Medulla oblongata (tissue), 1 donor: Measurements from ENCODE around the gene DFFB.

Experiments used
- DNase-seq: peaks from one replicate; pipeline ENCODE4 v3.0.0-alpha.2; 2015; ENCODE audit errors: extremely low spot score

The DFFB gene

DNA sequence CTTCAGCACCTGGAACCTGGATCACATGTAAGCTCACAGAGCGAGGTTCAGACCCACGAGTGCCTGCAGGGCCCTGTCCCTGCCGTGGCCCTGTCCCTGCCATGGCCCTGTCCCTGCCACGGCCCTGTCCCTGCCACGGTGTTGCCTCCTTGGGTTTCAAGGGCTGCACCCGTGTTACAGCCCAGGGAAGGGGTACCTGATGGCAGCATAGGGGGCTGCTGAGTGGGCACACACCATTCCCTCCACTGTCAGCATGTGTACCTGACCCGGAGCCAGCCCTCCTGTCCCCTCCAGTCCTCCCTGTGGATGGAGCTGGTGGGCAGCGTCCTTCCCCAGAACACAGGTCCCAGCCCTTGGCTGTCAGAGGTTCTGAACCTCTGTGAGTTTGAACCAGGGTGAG, 15.3 kb downstream of the DFFB start:
- DNase-seq, result no peak

- DNase-seq, result no peak
Measured at GRCh38 chr1:3874736-3875135, 17.5 kb downstream of the DFFB start.

GRCh38 chr1:3876716-3877115, 19.4 kb downstream of the DFFB start:
- DNase-seq, result no peak

DNA sequence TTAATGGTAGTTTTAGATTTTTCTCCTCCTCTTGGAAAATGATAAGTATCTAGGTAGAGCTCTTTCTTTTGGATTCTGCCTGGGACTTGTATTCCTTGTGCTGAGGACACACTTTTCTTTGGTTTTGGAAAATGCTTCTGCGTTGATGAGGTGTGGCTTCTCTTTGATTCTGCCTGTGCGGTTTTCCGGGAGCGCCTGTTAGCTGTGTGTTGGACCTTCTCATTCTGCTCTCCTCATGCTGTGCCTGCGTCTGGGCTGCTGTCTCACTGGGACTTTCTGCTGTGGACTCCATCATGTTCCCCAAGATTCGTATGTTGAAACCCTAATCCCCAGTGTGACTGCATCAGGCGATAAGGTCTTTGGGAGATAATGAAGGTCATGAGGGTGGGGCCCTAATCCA, 21.8 kb downstream of the DFFB start:
- no peak for DNase-seq

- no peak for DNase-seq
Measured at GRCh38 chr1:3879787-3880428, 22.6 kb downstream of the DFFB start.

- no peak for DNase-seq
Measured at GRCh38 chr1:3880429-3881192, 23.3 kb downstream of the DFFB start.

GRCh38 chr1:3881193-3881480, 23.9 kb downstream of the DFFB start:
- DNase-seq, result no peak

DNA sequence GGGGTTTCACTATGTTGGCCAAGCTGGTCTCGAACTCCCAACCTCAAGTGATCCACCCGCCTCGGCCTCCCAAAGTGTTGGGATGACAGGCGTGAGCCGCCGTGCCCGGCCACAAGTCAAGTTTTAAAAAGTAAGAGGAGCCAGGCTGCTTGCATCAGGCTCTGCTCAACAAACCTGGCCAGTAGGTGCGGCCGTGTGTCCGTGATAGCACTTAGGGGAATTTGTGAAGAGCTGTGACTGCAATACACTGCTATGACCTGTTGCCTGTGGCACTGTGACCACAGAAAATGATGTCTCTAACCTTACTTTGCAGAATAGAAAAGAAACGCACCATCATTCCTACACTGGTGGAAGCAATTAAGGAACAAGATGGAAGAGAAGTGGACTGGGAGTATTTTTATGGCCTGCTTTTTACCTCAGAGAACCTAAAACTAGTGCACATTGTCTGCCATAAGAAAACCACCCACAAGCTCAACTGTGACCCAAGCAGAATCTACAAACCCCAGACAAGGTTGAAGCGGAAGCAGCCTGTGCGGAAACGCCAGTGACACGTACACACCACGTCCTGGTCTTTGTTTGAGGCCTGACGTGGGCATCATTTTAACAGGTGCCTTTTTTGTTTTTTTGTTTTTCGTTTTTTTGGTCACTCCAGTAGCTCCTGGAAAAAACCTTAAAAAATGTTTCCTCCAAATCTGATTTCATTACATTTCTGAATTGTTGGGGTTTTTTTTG, 26.1 kb downstream of the DFFB start:
- DNase-seq, result no peak

- DNase-seq, result no peak
Measured at GRCh38 chr1:3884966-3885365, 27.7 kb downstream of the DFFB start.

DNA sequence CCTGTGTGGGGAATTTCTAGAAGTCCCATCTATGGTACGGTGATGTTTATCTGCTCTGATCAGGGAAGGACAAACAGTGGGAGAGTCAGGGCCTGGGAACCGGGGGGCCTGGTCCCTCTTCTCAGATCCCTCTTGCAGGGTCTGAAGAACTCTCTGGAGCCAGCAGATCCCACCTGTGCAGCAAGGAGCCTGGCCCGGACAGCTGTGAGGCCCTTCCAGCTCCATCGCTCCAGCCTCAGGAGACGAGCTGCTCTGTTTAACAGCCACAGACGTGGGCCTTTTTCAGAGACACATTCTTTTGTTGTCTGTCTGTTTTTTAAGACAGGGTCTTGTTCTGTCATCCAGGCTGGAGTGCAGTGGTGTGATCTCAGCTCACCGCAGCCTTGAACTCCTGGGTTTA, 28.3 kb downstream of the DFFB start:
- no peak for DNase-seq

- DNase-seq, result no peak
Measured at GRCh38 chr1:3886106-3886670, 28.9 kb downstream of the DFFB start.

GRCh38 chr1:3886691-3887090, 29.4 kb downstream of the DFFB start:
- DNase-seq, result no peak

GRCh38 chr1:3888301-3888700, 31.0 kb downstream of the DFFB start:
- no peak for DNase-seq

DNA sequence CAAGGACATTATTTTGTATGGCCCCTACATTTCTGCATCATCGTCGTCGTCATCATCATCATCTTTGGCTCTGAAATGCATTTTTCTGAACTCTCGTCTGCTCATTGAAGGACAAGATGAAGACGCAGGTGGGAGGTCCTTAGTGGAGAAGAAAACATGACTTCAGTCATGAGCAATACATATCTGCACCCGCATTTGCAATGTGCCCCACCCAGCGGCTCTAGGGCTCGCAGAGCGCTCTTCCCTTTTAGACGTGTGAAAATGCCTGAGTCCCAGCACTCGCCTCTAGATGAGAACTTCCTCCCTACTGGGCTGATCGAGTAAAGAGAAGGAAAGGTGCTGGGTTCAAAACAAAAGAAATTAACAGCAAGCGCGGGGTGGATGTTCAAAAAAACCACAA, 32.7 kb downstream of the DFFB start:
- no peak for DNase-seq

DNA sequence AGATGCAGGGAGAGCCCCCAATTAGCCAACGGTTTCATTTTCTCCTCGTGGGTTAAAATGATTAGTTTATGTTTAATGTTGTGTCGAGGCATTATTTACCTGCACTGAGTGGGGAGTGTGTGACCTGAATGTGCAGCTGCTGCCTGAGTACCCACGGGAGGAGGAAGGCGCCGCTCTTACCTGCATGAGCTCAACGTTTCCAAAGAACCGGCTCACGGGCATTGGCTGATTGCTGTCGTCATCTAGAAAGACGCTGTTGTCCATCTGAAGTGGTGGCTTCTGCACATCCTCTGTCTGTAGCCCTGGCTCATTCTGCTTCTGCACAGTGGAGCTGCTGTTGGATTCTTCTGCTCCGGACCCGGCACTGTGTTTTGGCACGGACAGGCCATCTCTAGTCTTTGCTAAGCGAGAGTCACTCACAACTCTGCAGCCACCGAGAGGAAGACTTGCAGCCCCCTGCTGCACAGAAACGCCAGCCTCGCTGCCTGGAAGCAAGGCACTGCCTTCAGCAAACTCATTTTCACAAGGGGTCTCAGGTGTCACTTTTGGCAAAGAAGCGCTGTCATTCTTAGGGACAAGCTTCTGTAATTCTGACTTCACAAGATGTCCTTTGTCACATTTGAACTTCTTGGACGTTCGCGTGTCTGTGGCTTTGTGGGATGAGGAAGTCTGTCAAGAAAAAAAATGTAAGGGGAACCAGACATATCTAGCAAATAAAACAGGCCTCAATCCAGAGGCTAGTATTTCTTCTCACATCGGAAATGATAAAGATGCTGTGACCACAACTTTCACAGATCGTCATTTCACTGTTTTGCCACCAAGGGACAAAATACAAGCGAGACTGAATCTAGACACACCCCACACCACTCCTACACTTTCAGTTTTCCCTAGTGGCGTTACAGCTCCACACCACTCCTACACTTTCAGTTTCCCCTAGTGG, 33.4 kb downstream of the DFFB start:
- peak; percentile 57 for DNase-seq

- no peak for DNase-seq
Measured at GRCh38 chr1:3891329-3891865, 34.1 kb downstream of the DFFB start.

DNA sequence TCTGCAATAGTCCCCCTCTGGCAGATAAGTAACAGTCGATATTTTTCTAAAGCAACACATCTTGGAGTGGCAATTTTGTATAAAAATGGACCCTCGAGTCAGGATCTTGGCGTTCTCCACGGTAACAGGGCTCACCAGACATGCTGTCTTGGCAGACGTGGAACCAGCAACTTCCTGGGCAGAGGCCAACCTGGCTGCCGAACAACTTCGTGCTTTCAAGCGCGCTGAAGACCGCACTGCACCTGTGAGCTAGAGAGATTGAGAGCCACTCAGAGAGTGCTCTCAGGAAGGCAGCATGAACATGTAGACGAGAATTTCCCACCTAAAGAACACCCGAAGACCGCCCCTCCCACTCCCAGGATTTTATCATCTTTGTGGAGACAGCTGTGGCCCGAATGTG, 35.5 kb downstream of the DFFB start:
- DNase-seq, result no peak

GRCh38 chr1:3893190-3893589, 35.9 kb downstream of the DFFB start:
- DNase-seq, result no peak

- DNase-seq, result no peak
Measured at GRCh38 chr1:3894626-3895278, 37.5 kb downstream of the DFFB start.

GRCh38 chr1:3895279-3895950, 38.1 kb downstream of the DFFB start:
- no peak for DNase-seq
